ENCODE measurements around the gene YWHAE. TPM values are rescaled to one million over a fixed set of nuclear protein-coding genes. Genes with fewer than 3 reads are reported as not detected.
"Not testable (repeated sequence)": the region's sequence is repeated elsewhere in the genome, so short reads cannot be mapped to it uniquely, and the experiment has no call there.

Gene YWHAE
- total RNA-seq, 1 experiment from 2014 or later, result 1,404 TPM

DNA sequence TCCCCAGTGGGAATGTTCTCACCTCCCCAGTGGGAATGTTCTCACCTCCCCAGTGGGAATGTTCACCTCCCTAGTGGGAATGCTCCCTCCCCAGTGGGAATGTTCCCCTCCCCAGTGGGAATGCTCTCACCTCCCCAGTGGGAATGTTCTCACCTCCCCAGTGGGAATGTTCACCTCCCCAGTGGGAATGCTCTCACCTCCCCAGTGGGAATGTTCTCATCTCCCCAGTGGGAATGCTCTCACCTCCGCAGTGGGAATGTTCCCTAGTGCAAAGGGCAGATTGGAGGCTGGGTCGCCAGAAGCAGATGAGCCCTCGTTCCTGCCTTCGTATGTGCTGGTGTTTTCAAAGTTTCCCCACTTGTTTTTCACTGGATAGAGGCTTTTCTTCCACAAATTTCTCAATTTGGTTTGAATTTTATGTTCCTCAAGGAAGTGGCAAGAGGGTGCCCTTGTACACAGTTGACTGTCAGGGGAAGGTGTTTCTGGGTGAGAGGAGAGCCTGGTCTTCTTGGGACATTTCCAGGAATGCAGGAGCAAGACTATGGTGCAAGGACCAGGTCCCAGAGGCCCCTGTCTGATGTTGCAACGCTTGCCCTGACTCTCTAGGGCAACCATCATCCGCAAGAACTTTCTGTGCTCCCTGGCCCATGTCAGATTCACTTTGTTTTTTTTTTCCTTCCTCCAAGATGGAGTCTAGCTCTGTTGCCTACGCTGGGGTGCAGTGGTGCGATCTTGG is 86.6 kb downstream of the YWHAE start:
- no peaks in the 10 kb centered on the region for H3K27me3 ChIP-seq (replicated peaks; ENCODE audit: insufficient read depth, low read depth, low read length, poor library complexity)
- no peak for DNase-seq (ENCODE audit: low spot score)
- TF ChIP-seq CTCF (conservative IDR thresholded peaks at IDR 0.05; ENCODE audit: low read depth, low read length) (no peak), EZH2 (IDR thresholded peaks at IDR 0.05; ENCODE audit: borderline replicate concordance, low read depth, low read length, poor library complexity, severe bottlenecking) (no peak)
- no peaks in the 10 kb centered on the region for H3K36me3 ChIP-seq (ENCODE audit: insufficient read depth, low read length, poor library complexity, severe bottlenecking)
- CTCF ChIA-PET, result no interaction called here
- H3K9me3 ChIP-seq (ENCODE audit: low read depth, low read length, poor library complexity, severe bottlenecking), result no peaks in the 10 kb centered on the region
- intact Hi-C loops (cut with micrococcal nuclease; ENCODE audit: unreplicated experiment), result no loop called here
- no peak overlapping the region for H3K27ac ChIP-seq (ENCODE audit: low read depth, low read length, poor library complexity, severe bottlenecking)
- H3K4me3 ChIP-seq (ENCODE audit: low read depth, low read length, poor library complexity, severe bottlenecking), result no peak overlapping the region
- no TSS peak for BruUV-seq (replicated peaks)
- H3K4me1 ChIP-seq (ENCODE audit: insufficient read depth, low read length, poor library complexity, severe bottlenecking), result peaks cover 17% of the 10 kb centered on the region
- POLR2A ChIA-PET (ENCODE audit: low non-redundant PET), result no interaction called here

DNA sequence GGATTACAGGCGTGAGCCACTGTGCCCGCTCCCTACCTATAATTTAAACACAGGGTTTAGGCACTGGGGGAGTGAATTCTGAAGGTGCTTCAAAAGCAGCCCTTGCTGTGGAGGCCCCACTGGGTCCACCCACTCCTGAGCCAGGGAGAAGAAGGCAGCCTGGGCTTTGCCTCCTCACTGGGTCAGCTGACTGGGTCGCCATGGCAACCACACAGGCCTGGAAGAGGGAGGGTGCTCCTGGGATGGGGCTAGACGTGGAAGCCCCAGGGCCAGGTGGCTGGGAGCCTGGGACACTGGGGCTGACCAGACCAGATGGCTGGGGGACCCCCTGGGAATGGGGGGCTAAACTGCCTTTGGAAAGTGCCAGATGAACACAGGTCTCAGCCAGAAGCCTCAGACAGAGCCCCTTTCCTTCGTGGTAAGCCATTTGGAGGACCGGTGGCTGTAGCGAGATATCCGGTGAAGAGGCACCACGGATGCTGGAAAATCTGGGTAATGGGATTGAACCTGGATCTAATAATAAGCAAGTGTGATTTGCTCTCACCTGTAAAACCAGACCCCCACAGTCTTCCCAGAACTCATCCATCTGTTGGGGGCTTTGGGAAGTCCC is 87.7 kb downstream of the YWHAE start:
- no TSS peak for BruUV-seq (replicated peaks)
- DNase-seq (ENCODE audit: low spot score), result peak; percentile 63
- Histone ChIP-seq H3K9me3 (ENCODE audit: low read depth, low read length, poor library complexity, severe bottlenecking) (no peaks in the 10 kb centered on the region), H3K27ac (ENCODE audit: low read depth, low read length, poor library complexity, severe bottlenecking) (no peak overlapping the region), H3K27me3 (replicated peaks; ENCODE audit: insufficient read depth, low read depth, low read length, poor library complexity) (no peaks in the 10 kb centered on the region), H3K4me1 (ENCODE audit: insufficient read depth, low read length, poor library complexity, severe bottlenecking) (peaks cover 17% of the 10 kb centered on the region), H3K4me3 (ENCODE audit: low read depth, low read length, poor library complexity, severe bottlenecking) (no peak overlapping the region), H3K36me3 (ENCODE audit: insufficient read depth, low read length, poor library complexity, severe bottlenecking) (no peaks in the 10 kb centered on the region)
- ChIA-PET CTCF (interaction anchor here (0.6 kb wide), 1 partner anchor 22 kb away, joined by 8 read pairs; no protein-coding TSS in a partner anchor), POLR2A (ENCODE audit: low non-redundant PET) (no interaction called here)
- intact Hi-C loops (cut with micrococcal nuclease; ENCODE audit: unreplicated experiment), result no loop called here
- TF ChIP-seq CTCF (conservative IDR thresholded peaks at IDR 0.05; ENCODE audit: low read depth, low read length) (no peak), EZH2 (IDR thresholded peaks at IDR 0.05; ENCODE audit: borderline replicate concordance, low read depth, low read length, poor library complexity, severe bottlenecking) (no peak)

DNA sequence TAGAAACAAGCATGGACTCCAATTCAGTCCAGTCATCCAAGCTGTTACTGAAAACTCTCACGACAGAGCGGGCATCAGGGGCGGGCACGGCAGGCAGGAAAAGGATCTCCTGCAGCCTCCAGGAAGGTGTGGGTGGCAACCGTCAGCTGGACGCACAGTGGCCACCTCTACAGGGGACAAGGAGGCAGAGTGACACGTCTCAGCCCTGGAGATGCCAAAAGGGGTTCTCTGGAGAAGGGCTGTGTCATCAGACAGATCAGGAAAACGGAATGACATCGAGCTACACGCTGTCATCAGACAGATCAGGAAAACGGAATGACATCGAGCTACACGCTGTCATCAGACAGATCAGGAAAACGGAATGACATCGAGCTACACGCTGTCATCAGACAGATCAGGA is 92.2 kb downstream of the YWHAE start:
- H3K4me3 ChIP-seq (ENCODE audit: low read depth, low read length, poor library complexity, severe bottlenecking); H3K36me3 ChIP-seq (ENCODE audit: insufficient read depth, low read length, poor library complexity, severe bottlenecking); H3K27ac ChIP-seq (ENCODE audit: low read depth, low read length, poor library complexity, severe bottlenecking); CTCF ChIA-PET; H3K27me3 ChIP-seq (replicated peaks; ENCODE audit: insufficient read depth, low read depth, low read length, poor library complexity); H3K9me3 ChIP-seq (ENCODE audit: low read depth, low read length, poor library complexity, severe bottlenecking); POLR2A ChIA-PET (ENCODE audit: low non-redundant PET); DNase-seq (ENCODE audit: low spot score); H3K4me1 ChIP-seq (ENCODE audit: insufficient read depth, low read length, poor library complexity, severe bottlenecking); intact Hi-C loops (cut with micrococcal nuclease; ENCODE audit: unreplicated experiment); BruUV-seq (replicated peaks): not testable (repeated sequence)

Measured in A673 (cell line).